Activated gamma-delta T cell (primary cell): Measurements from ENCODE around the gene FHL1.

Experiments used
- DNase-seq: peaks from one replicate; lab custom pipeline; 2025; lab: John Stamatoyannopoulos, UW

Gene FHL1

GRCh38 chrX:136185401-136186022, 38.2 kb downstream of the FHL1 start:
- no peak for DNase-seq

- DNase-seq, result no peak
These were observed 38.7 kb downstream of the FHL1 start for GRCh38 chrX:136186023-136186413.

- no peak for DNase-seq
These were observed 41.9 kb downstream of the FHL1 start for GRCh38 chrX:136189222-136189621.

GRCh38 chrX:136190038-136190713, 42.8 kb downstream of the FHL1 start:
- DNase-seq, result no peak

GRCh38 chrX:136191171-136191570, 43.8 kb downstream of the FHL1 start:
- DNase-seq, result no peak

- DNase-seq, result no peak
These were observed 44.8 kb downstream of the FHL1 start for GRCh38 chrX:136192135-136192534.

- DNase-seq, result no peak
These were observed 45.6 kb downstream of the FHL1 start for GRCh38 chrX:136192839-136193414.

- no peak for DNase-seq
These were observed 46.4 kb downstream of the FHL1 start for GRCh38 chrX:136193771-136194170.

GRCh38 chrX:136194536-136194935, 47.2 kb downstream of the FHL1 start:
- DNase-seq, result no peak

GRCh38 chrX:136195247-136195646, 47.9 kb downstream of the FHL1 start:
- DNase-seq, result no peak

GRCh38 chrX:136196691-136197155, 49.4 kb downstream of the FHL1 start:
- no peak for DNase-seq

GRCh38 chrX:136198010-136198409, 50.7 kb downstream of the FHL1 start:
- no peak for DNase-seq

- DNase-seq, result no peak
These were observed 51.4 kb downstream of the FHL1 start for GRCh38 chrX:136198678-136199243.

GRCh38 chrX:136199365-136199764, 52.0 kb downstream of the FHL1 start:
- DNase-seq, result no peak

GRCh38 chrX:136200466-136200865, 53.1 kb downstream of the FHL1 start:
- no peak for DNase-seq

- DNase-seq, result no peak
These were observed 54.3 kb downstream of the FHL1 start for GRCh38 chrX:136201601-136202000.

- DNase-seq, result no peak
These were observed 55.6 kb downstream of the FHL1 start for GRCh38 chrX:136202889-136203288.

GRCh38 chrX:136203438-136203837, 56.1 kb downstream of the FHL1 start:
- DNase-seq, result no peak

GRCh38 chrX:136203951-136204350, 56.6 kb downstream of the FHL1 start:
- no peak for DNase-seq

GRCh38 chrX:136204571-136204970, 57.2 kb downstream of the FHL1 start:
- DNase-seq, result no peak

- DNase-seq, result no peak
These were observed 58.6 kb downstream of the FHL1 start for GRCh38 chrX:136205882-136206380.

- DNase-seq, result no peak
These were observed 59.6 kb downstream of the FHL1 start for GRCh38 chrX:136206916-136207315.

GRCh38 chrX:136207546-136207945, 60.2 kb downstream of the FHL1 start:
- no peak for DNase-seq
